Glomerular endothelial cell (primary cell): ENCODE results near the gene SEC14L5. TPM values are rescaled to one million over a fixed set of nuclear protein-coding genes. Genes with fewer than 3 reads are reported as not detected.
A peak's percentile ranks its signal among the peaks of the same experiment; 100 is the strongest.
"Not testable (repeated sequence)": the region's sequence is repeated elsewhere in the genome, so short reads cannot be mapped to it uniquely, and the experiment has no call there.

Experiments
- DNase-seq: peaks from one replicate; pipeline ENCODE4 v3.0.0-alpha.2; 2011; ENCODE audit warnings: low read depth, low spot score; ENCODE audit errors: extremely low read depth
- total RNA-seq: library from RNA; depleted of rRNA; stranded (reverse); fragments of >200 nt; gene quantifications from 2 replicates; pipeline ENCODE4 v1.2.3, GENCODE V29; 2015

The SEC14L5 gene
- total RNA-seq, 1 donor from 2014 or later, result not detected

DNA sequence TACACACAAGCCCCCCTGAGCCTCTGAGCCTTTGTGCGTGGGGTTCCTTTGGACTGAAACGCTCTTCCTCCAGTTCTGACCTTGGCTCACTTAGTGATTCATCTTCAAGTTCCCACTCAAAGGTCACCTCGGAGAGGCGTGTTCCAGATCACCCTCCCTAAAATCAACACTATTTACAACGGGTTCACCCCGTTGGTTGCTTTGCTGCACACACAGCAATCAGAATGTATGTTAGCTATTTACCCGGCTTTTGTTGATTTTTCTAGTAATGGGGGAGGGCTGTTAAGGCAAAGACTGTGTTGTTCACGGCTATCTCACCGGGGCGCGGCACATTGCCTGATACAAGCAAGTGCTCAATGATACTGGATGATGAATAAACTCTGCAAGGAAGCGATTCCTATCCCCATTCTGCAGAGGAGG lies 74.6 kb downstream of the SEC14L5 start:
- DNase-seq, result no peak

DNA sequence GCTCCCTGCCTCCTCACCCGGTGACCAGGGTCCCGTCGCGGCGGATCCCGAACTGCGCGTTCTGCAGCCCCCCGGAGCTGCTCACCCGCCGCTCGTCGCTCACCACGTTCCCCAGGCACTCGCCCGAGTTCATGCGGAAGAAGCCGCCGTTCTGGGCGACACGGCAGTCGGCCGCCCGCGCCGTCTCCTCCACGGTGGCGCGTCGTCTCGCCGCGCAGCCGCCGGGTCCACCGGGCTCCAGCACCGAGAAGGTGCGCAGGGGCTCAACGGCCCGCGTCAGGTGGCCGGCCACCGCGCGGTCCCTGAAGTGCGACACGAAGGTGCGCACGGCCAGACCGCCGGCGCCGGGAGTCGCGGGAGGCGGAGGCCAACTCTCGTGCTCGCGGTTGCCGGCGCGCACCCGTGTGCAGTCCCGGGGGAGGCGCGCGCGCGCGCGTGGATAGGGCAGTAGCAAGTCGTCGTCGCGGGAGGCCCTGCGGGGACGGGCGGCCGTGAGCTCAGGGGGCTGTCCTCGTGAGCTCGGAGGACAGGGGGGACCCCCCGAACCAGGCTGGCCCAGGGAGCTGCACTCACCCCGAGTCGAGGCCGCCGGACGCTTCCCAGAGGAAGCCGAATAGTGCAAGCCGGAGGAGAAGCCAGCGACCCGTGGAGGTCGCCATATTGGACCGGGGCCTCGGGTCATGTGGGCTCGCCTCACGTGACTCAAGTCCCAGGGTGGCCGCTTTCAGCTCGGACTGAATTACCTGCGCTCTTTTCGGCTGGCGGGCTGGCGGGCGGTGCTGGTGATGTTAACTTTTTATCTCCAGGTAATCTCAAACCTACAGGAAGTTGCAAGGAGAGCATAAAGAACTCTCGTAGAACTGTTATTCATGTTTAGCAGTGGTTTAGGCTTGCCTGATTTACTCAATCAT lies 75.4 kb downstream of the SEC14L5 start, which contains the start of gene NAGPA:
Gene NAGPA (minus strand): TSS at position 680 of the 911 bp plus-strand sequence. CDS start 21 bp downstream, at position 659.
- peak; percentile 27 for DNase-seq

DNA sequence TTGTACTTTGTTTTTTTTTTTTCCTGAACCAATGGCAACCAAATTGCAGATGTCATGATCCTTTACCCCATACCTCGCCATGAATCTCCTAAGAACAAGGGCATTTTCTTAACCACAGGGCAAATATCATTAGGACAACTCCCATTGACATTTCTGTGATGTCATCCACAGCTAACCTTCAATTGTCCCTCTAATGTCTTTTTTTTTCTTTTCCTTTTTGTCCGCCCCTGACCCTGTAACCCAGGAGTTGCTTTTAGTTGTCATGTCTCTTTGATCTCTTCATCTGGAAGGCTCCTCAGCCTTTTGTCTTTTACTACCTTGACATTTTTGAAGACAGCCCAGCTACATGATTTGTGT lies 76.0 kb downstream of the SEC14L5 start:
- no peak for DNase-seq

DNA sequence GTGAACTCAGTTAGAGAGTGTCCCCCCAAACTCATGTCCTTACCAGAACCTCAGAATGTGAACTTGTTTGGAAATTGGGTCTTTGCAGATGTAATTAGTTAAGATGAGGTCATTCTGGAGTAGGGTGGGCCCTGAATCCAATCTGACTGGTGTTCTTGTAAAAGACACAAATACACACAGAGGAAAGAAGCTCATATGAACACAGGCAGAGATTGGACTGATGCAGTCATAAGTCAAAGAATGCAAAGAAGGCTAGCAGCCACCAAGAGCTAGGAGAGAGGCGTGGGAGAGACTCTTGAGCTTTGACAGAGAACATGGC lies 77.7 kb downstream of the SEC14L5 start:
- DNase-seq, result no peak

DNA sequence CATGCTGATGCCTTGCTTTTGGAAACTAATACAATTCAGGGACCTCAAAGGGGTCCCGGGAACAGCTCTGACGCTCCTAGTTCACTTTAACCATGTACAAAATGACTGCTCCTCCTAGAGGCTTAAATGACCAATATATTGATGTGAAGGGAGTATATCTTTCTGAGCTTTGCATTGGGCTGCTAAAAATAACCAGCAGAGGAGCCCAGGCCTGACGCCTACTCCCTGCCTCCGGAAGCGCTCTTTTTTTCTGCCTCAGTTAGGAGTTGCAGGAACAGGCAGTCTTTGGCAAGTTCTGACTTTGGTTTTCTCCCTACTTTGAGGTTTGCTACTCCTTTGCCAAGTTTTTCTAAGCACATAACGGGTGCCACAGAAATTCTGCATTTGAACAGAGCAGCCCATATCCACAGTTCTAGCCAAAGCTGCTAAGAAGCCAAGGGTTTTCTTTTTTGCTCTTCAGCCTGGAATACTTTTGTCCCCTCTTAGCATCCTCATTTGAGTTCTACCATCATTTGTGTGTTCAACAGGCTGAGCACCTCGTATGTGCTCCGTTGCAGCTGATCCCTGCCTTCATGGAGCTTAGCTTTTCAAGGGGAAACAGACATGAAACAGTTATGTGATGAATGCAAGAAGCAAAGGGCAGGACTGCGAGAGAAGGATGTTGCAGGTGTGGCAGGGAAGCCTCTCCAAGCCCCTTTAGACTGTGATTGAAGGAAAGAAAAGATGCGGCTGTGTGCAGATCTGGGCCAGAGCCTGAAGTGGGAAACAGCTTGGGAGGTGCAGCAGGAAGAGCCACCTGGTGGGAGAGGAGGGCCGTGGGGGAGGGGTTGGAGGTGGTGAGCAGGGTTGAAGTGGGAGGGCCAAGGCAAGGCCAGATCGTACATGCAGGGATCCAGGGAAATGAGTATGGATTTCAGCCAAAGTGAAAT lies 78.4 kb downstream of the SEC14L5 start:
- no peak for DNase-seq

DNA sequence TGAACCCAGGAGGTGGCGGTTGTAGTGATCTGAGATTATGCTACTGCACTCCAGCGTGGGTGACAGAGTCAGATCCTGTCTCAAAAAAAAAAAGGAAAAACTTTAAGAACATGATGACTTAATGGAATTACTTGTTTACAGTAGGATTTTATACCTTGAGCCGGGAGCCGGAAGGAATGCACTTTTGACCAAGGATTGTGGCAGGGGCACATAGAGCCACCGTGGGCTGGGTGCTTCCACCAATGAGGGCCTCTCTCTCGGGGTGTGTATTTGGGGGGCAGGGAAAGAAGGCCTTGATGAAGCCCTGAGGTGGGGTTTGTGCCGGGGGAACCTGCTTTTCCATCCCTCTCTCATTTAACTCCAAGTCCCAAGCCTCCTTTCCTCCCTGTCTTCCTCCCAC lies 82.3 kb downstream of the SEC14L5 start:
- DNase-seq, result no peak

DNA sequence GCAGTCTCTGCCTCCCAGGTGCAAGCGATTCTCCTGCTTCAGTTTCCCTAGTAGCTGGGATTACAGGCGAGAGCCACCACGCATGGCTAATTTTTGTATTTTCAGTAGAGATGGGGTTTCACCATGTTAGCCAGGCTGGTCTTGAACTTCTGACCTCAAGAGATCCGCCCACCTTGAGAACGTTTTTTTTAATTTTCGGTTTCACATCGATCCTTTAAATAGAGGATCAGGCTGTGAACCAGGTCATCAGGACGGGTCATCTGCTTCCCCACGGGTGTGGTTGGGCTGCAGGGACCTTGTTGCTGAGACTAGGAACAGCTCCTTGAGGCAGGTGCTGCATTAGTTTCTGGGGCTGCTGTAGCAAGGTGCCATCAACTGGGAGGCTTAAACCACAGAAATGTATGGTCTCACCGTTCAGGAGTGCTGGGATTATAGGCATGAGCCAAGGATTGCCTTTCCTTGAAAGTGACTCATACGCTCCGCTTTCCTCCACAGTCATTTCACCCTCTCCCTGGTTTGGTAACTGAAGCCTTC lies 83.5 kb downstream of the SEC14L5 start:
- no peak for DNase-seq

DNA sequence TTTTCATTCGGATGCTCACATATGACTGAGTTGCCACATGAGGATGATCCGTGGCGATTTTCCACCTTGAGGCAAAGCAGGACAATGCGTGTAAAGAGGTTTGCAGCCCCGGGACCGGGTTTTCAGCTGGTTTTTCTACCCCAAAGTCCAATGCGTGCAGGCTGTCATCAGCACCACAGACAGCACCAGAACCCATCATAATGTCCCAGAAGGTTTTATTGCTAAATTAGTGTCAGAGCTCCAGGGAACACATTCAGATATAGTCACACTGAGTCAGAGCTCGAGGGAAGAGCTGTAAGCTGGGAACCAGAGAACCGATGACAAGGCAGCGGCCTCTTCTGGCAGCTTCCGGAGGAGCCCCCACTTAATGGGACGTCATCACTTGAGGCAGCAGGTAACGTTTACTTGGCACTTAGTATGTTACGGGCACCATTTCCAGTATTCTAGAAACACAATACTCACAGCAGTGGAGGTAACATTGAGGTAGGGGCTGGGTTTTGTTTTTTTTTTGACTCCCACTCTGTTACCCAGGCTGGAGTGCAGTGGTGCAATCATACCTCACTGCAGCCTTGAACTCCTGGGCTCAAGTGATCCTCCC lies 84.5 kb downstream of the SEC14L5 start:
- no peak for DNase-seq

DNA sequence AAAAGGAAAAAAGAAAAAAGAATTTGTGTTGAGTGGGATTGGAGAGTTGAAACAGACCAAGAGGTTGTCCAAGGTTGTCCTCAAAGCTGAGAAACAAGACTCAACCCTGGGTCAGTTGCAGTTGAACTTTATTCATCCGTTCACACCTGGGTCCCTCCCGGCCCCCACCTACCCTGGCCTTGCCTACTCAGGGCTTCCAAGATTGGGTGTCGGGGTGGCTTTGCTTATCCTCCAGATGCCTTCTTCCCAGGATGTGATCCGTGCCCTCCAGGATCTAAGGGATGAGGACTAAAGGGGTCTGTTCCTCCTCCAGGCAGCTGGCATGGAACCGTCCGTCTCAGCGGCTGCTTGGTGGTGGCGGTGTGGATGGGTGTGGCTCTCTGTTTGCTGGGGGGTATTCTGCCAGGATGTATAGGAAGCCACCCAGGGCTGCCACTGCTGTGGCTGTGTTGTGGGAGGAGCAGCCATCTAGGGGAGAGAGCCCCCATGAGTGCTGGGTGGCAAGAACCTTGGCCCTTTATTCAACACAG lies 85.9 kb downstream of the SEC14L5 start:
- DNase-seq, result no peak

DNA sequence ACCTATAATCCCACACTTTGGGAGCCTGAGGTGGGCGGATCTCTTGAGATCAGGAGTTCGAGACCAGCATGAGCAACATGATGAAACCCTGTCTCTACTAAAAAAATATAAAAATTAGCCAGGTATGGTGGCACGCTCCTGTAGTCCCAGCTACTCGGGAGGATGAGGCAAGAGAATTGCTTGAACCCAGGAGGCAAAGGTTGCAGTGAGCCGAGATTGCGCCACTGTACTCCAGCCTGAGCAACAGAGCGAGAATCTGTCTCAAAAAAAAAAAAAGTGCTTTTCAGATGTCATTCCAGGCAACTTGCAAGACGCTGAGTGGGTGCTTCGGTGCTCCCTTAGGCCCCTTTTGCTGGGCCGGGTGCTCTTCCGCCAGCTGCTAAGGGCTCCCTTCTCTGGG lies 86.5 kb downstream of the SEC14L5 start:
- not testable (repeated sequence) for DNase-seq

DNA sequence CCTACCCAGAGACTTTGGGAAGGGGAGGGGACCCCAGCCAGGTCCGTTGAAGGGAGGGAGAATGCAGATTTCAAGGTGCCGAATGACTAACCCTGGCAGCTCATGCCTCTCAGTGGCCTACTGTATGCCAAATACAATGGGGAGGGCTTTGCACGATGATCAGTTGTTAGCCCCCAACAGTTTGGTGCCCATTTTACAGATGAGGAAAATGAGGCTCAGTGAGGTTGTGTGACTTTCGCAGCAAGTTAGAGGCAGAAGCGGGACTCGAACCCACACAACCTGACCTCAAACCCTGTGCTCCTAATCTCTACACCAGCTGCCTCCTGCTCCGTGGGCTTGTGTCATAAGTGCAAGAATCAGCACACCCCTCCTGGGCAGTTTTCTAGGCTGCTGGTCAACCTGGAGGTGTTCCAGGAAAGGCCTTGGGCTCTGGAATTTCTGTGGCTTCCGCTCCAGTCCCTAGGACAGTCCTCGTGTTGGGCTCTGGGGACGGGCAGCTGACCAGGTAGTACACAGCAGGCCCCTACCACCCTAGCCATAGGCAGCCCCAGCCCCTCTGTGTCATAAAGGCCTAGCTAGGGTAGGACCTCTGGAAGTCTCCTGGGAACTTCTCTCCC lies 87.5 kb downstream of the SEC14L5 start:
- no peak for DNase-seq

DNA sequence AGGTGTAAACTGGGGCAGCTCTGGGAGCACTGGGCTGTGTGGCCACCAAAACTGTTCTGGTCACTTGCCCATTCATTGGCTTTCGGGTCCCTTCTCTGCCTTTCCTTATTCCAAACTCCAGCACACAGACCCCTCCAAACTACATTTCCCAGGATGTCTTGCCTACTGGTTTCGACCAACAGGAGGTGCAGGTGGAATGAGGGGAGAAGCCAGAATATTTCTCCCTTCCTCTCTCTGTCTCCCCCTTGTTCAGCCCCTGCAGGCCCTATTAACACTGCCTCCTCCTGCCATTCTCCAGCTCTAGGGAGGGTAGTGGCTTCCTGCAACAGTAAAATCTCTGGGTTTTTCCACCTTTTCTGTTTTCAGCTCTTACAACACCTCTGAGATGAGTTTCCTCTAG lies 88.8 kb downstream of the SEC14L5 start:
- DNase-seq, result no peak

DNA sequence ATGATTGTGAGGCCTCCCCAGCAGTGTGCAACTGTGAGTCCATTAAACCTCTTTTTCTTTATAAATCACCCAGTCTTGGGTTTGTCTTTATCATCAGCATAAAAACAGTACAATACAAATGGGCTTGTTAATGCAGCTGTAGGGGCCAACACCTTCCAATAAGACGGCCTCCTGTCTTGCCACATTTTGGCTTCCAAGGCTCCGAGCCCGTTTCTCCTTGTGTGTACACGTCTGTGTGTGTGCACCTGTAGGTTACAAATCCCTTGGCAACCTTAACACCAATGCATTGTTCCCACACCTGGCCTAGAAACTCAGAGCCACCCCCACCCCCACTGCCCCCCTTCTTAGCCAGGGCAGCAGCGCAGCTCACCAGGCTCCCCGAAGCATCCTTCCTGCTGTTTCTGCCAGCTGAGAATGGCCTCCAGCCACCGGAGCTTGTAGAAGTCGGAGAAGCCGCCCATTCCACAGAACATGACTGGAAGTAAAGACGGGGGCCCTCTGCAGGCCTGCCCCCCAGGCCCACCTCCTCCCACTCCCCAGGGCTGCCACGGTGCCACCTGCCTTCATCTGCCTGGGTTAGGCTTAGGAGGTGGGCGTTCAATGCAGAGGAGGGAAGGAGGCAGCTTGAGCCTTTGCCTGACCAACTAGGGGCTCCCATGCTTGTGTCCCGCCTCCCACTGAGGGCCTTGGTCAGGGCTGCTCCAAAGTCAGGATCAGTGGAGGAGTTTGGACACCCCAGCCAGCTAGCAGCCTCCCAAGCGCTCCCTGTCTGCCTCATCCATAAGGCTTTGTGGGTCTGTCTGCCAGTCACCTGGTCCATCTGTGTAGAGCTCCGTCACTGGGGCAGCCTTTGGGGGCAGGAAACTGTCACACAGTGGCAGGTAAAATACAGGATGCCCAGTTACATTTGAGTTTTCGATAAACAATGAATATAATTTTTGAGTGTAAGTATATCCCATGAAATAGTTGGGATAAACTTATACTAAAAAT lies 97.0 kb downstream of the SEC14L5 start:
- DNase-seq, result no peak

DNA sequence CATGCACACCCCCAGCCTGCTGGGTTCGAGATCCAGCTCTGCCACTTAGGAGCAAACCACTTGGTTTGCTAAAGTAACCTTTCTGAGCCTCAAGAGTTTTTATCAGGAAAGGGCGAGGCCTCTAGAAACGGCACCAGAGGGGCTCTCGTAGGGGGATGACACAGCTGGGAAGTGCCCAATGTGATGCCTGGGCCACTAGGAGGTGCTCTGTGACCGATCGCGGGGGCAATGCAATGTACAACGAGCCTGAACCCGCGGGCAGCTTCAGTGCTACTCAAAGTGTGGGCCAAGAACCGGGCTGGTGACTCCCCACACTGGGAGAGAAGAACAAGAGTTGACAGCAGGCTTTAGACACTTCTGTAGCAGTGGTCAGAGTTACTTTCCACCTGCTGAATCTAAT lies 98.2 kb downstream of the SEC14L5 start:
- no peak for DNase-seq

DNA sequence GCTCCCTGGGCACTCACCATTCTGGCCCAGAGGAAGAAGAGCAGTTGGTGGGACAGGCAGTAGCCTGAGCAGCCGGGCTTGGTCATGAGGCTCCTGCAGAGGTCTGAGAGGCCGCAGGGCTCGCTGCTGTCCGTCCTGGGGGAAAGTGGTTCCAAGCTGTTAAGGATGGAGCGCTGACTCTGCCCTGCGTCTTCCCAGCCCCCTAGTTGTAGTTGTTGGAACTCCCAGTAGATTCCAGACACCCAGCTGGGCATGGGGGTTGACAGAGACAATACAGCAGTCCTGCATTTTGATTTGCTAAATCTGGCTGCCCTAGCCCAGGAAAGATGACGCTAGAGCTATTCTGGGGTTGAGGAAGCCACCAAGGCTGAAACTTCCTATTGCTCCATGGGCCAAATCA lies 100.3 kb downstream of the SEC14L5 start:
- no peak for DNase-seq

DNA sequence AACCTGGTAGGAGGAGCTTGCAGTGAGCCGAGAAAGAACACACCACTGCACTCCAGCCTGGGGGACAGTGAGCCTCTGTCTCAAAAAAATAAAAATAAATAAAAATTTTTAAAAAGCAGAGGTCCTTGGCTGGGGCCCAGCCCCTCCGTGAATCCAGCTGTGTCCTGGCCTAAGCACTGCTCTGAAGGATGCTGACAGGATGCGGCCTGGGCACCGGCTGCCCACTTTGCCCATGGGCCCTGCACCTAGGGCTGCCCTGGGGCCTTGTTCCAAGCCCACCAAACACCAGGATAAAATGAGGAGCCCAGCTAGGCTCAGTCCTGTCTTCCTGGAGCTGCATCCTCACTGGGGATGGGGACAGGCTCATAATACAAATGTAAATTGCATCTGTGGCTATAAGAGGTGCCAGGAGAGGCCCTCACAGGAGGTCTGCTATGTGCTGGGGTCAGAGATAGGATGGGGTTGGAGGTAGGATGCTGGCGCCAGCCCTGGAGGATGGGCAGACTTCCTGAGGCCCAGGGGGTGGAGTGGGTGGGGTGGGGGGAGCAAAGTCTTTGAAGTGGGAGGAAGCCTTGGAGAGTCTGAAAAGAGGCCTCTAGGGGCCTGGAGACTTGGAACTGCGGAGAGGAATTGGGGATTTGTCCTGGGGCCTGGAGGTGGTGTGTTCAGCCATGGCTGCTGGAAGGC lies 101.4 kb downstream of the SEC14L5 start:
- DNase-seq, result no peak

DNA sequence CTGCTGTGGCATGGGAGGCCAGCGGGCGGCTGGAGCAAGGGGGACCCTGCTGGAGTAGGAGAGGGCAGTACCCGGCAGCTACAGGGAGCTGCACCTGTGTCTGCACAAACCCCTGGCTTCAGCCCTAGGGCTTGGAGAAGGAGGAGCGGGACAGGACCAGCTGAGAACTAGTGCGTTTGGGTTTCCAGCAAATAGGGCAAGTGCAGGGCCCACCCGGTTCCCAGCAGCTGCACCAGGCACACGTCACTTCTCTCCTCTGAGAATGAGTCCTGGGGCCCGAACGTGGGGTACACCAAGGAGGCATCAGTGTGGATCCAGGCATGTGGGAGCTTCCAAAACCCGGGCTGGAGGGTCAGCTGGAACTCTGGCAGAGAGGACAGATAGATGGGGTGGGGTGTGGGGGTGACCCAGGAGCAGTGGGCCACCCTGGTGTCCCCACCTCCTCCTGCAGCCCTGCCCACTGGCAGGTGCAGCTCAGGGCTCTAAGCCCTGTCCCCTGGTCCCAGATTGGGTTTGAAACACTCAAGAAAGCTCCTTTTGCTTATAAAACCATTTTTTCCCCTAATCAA lies 102.0 kb downstream of the SEC14L5 start:
- no peak for DNase-seq

DNA sequence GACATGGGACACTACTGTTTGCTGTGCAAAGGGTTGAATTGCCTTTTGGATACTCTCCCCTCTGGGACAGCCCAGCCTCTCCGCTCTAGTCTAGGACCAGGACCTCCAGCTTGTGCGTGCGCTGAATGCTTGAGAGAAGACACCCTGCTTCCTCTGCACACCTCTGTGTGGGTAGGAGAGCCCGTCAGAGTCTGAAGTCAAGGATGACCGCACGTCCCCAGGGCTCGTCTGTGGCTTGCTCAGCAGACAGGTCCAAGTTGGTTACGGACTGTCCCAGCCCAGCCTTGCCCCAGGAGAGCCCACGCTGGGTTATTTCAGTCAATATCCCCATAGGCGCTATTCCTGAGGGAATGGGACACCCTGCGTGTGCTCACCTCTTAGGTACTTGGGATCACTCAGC lies 103.9 kb downstream of the SEC14L5 start:
- no peak for DNase-seq
